Measurements from ENCODE around the gene CD109.

Gene CD109

GRCh38 chr6:73784726-73785505, 88.9 kb downstream of the CD109 start:
- H3K36me3 ChIP-seq (ENCODE audit: insufficient read depth) = no peaks in the 10 kb centered on the region
- H3K4me3 ChIP-seq (IDR thresholded peaks at IDR 0.05; ENCODE audit: insufficient read depth, low read depth, low read length) = no peak overlapping the region
- H3K79me2 ChIP-seq (ENCODE audit: insufficient read depth, low read depth) = no peaks in the 10 kb centered on the region
- no peaks in the 10 kb centered on the region for H4K20me1 ChIP-seq (ENCODE audit: insufficient read depth)
- H3K27me3 ChIP-seq (ENCODE audit: insufficient read depth, low read depth) = no peaks in the 10 kb centered on the region
- H2AFZ ChIP-seq (ENCODE audit: low read depth) = no peak overlapping the region
- no peak overlapping the region for H3K27ac ChIP-seq
- H3K9ac ChIP-seq = no peak overlapping the region
- no peaks in the 10 kb centered on the region for H3K4me1 ChIP-seq (ENCODE audit: low read depth, poor library complexity, severe bottlenecking)
- no peak overlapping the region for H3K4me2 ChIP-seq
- no peak for TF ChIP-seq CTCF (conservative IDR thresholded peaks at IDR 0.05; ENCODE audit: low read depth, low read length)

DNA sequence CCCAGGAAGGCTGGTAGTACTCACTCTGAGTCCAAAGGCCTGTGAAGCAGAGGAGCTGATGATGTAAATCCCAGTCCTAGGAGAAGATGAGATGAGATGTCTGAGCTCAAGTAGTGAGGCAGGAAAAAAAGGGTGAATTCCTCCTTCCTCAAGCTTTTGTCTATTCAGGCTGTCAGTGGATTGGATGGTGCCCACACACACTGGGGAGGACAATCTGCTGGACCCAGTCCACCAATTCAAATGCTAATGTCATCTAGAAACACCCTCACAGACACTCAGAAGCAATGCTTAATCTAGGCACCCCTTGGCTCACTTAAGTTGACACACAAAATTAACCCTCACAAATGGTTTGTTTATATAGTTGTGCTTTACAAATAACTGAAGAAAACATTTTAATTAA, 94.6 kb downstream of the CD109 start:
- no peaks in the 10 kb centered on the region for H3K79me2 ChIP-seq (ENCODE audit: insufficient read depth, low read depth)
- no peak for TF ChIP-seq CTCF (conservative IDR thresholded peaks at IDR 0.05; ENCODE audit: low read depth, low read length)
- no peak overlapping the region for H3K4me3 ChIP-seq (IDR thresholded peaks at IDR 0.05; ENCODE audit: insufficient read depth, low read depth, low read length)
- H3K9ac ChIP-seq = no peak overlapping the region
- no peaks in the 10 kb centered on the region for H3K4me1 ChIP-seq (ENCODE audit: low read depth, poor library complexity, severe bottlenecking)
- no peak overlapping the region for H3K27ac ChIP-seq
- H4K20me1 ChIP-seq (ENCODE audit: insufficient read depth) = no peaks in the 10 kb centered on the region
- H3K4me2 ChIP-seq = no peak overlapping the region
- H3K36me3 ChIP-seq (ENCODE audit: insufficient read depth) = no peaks in the 10 kb centered on the region
- H3K27me3 ChIP-seq (ENCODE audit: insufficient read depth, low read depth) = no peaks in the 10 kb centered on the region
- H2AFZ ChIP-seq (ENCODE audit: low read depth) = no peak overlapping the region

DNA sequence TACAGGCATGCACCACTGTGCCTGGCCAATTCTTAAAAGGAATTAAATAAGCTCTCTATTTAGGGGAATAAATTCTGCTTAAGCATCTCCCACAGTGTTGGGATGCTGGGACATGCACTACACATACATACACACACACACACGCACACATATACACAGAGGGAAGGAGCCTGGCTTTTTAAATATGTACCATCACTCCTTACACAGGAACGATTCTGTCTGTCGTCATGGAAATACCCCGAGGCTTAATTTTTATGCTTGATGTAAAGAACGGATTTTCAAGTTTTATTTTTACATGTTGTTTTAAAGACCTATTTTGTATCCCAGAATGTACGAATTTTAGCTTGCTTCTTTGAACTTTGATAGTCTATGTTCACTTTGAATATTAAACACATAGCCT, 95.3 kb downstream of the CD109 start:
- H3K36me3 ChIP-seq (ENCODE audit: insufficient read depth) = no peaks in the 10 kb centered on the region
- TF ChIP-seq CTCF (conservative IDR thresholded peaks at IDR 0.05; ENCODE audit: low read depth, low read length) = no peak
- no peaks in the 10 kb centered on the region for H3K79me2 ChIP-seq (ENCODE audit: insufficient read depth, low read depth)
- H4K20me1 ChIP-seq (ENCODE audit: insufficient read depth) = no peaks in the 10 kb centered on the region
- H3K4me3 ChIP-seq (IDR thresholded peaks at IDR 0.05; ENCODE audit: insufficient read depth, low read depth, low read length) = no peak overlapping the region
- H3K27ac ChIP-seq = no peak overlapping the region
- H3K4me2 ChIP-seq = no peak overlapping the region
- no peaks in the 10 kb centered on the region for H3K27me3 ChIP-seq (ENCODE audit: insufficient read depth, low read depth)
- no peaks in the 10 kb centered on the region for H3K4me1 ChIP-seq (ENCODE audit: low read depth, poor library complexity, severe bottlenecking)
- H3K9ac ChIP-seq = no peak overlapping the region
- H2AFZ ChIP-seq (ENCODE audit: low read depth) = no peak overlapping the region

- Histone ChIP-seq H4K20me1 (ENCODE audit: insufficient read depth) (no peaks in the 10 kb centered on the region), H3K4me2 (no peak overlapping the region), H3K79me2 (ENCODE audit: insufficient read depth, low read depth) (no peaks in the 10 kb centered on the region), H3K4me3 (IDR thresholded peaks at IDR 0.05; ENCODE audit: insufficient read depth, low read depth, low read length) (no peak overlapping the region), H3K36me3 (ENCODE audit: insufficient read depth) (no peaks in the 10 kb centered on the region), H2AFZ (ENCODE audit: low read depth) (no peak overlapping the region), H3K4me1 (ENCODE audit: low read depth, poor library complexity, severe bottlenecking) (no peaks in the 10 kb centered on the region), H3K27ac (no peak overlapping the region), H3K27me3 (ENCODE audit: insufficient read depth, low read depth) (no peaks in the 10 kb centered on the region), H3K9ac (no peak overlapping the region)
- TF ChIP-seq CTCF (conservative IDR thresholded peaks at IDR 0.05; ENCODE audit: low read depth, low read length) = no peak
These were observed 96.7 kb downstream of the CD109 start for GRCh38 chr6:73792738-73793137.
